Left renal cortex interstitium (tissue), 4 donors: Measurements from ENCODE around the gene SUN3. TPM values are rescaled to one million over a fixed set of nuclear protein-coding genes. Genes with fewer than 3 reads are reported as not detected.
A peak's percentile ranks its signal among the peaks of the same experiment; 100 is the strongest.
"Not testable (repeated sequence)": the region's sequence is repeated elsewhere in the genome, so short reads cannot be mapped to it uniquely, and the experiment has no call there.

Experiments
- DNase-seq, 4 donors: peaks; one replicate each; pipeline ENCODE4 v3.0.0-alpha.2; 2013; ENCODE audit warnings: low read depth in 4 of 4, low spot score in 2 of 4, missing footprints in 1 of 4
- polyA plus RNA-seq, 4 donors: library from polyadenylated mRNA; unstranded; fragments of 120-200 nt; gene quantifications; one replicate each; pipeline ENCODE4 v1.2.1, GENCODE V29; 2013; ENCODE audit not compliant: insufficient read length in 4 of 4

SUN3 gene
- polyA plus RNA-seq, 4 donors = 0.19 to 0.38 (median 0.27) TPM; not detected in 1

GRCh38 chr7:47980648-47981047, 48.3 kb downstream of the SUN3 start:
- not testable (repeated sequence) for DNase-seq

- no peak for DNase-seq
Observed at GRCh38 chr7:47979832-47980181, 49.1 kb downstream of the SUN3 start.

GRCh38 chr7:47979145-47979831, 49.6 kb downstream of the SUN3 start, which contains the start of gene HUS1:
Gene HUS1 (minus strand): TSS chr7:47979615. CDS start chr7:47979519, 96 bp downstream.
- peak in 3 of 4 donors; percentile 62 to 79 (median 77) for DNase-seq

GRCh38 chr7:47978790-47979144, 50.1 kb downstream of the SUN3 start:
- no peak for DNase-seq

- no peak for DNase-seq
Observed at GRCh38 chr7:47973739-47974138, 55.2 kb downstream of the SUN3 start.

- no peak for DNase-seq
Observed at GRCh38 chr7:47970761-47971160, 58.1 kb downstream of the SUN3 start.

- peak in 2 of 4 donors; percentile 51 to 66 for DNase-seq
Observed at GRCh38 chr7:47968847-47969774, 59.8 kb downstream of the SUN3 start.

GRCh38 chr7:47967708-47968107, 61.2 kb downstream of the SUN3 start:
- no peak for DNase-seq

- DNase-seq = no peak
Observed at GRCh38 chr7:47967123-47967522, 61.8 kb downstream of the SUN3 start.

GRCh38 chr7:47965456-47965855, 63.5 kb downstream of the SUN3 start:
- DNase-seq = no peak

- DNase-seq = no peak
Observed at GRCh38 chr7:47962262-47962661, 66.6 kb downstream of the SUN3 start.

GRCh38 chr7:47957156-47957555, 71.8 kb downstream of the SUN3 start:
- no peak for DNase-seq

GRCh38 chr7:47956220-47956619, 72.7 kb downstream of the SUN3 start:
- no peak for DNase-seq

- no peak for DNase-seq
Observed at GRCh38 chr7:47954231-47954911, 74.5 kb downstream of the SUN3 start.

GRCh38 chr7:47953822-47954221, 75.1 kb downstream of the SUN3 start:
- DNase-seq = no peak

- no peak for DNase-seq
Observed at GRCh38 chr7:47952224-47952623, 76.7 kb downstream of the SUN3 start.

- DNase-seq = no peak
Observed at GRCh38 chr7:47951374-47951773, 77.5 kb downstream of the SUN3 start.

- DNase-seq = no peak
Observed at GRCh38 chr7:47950714-47951113, 78.2 kb downstream of the SUN3 start.

GRCh38 chr7:47949703-47950102, 79.2 kb downstream of the SUN3 start:
- DNase-seq = no peak

- no peak for DNase-seq
Observed at GRCh38 chr7:47948141-47948790, 80.6 kb downstream of the SUN3 start, which contains the start of gene PKD1L1. Gene PKD1L1 (minus strand): TSS chr7:47948466. CDS start chr7:47948440, 26 bp downstream.

GRCh38 chr7:47947355-47947749, 81.6 kb downstream of the SUN3 start:
- no peak for DNase-seq
